Right kidney (tissue), 1 donor: ENCODE results near the gene IRAG1.
"Not testable (repeated sequence)": the region's sequence is repeated elsewhere in the genome, so short reads cannot be mapped to it uniquely, and the experiment has no call there.

Experiments
- DNase-seq: peaks from one replicate; pipeline ENCODE4 v3.0.0-alpha.2; 2016

IRAG1 gene

DNA sequence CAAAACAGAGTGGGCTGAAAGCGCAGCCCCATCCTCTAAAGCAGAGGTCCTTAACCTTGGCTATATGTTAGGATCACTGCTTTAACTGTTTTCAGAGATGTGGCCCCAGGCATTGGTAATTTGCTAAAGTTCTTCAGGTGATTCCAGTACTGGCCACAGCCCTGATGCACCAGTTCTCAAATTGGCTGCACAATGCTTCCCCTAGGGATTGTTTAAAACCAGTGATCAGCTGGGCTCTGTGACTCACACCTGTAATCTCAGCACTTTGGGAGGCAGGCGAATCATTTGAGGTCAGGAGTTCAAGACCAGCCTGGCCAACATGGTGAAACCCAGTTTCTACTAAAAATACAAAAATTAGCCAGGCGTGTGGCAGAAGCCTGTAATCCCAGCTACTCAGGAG, 8.4 kb upstream of the IRAG1 start:
- DNase-seq: no peak

DNA sequence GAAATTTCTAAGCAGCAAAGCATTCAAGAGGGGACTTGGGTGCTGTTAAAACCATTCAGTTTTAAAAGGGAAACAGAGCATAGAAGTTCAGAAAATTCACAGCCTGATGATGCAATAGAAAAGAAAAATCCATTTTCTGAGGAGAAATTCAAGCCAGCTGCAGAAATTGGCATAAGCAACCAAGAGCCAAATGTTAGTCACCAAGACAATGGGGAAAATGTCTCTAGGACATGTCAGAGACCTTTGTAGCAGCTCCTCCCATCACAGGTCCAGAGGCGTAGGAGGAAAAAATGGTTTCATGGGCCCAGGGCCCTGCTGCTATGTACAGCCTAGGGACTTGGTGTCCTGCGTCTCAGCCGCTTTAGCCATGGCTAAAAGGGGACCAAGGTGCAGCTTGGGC, 5.5 kb upstream of the IRAG1 start:
- no peak for DNase-seq

DNA sequence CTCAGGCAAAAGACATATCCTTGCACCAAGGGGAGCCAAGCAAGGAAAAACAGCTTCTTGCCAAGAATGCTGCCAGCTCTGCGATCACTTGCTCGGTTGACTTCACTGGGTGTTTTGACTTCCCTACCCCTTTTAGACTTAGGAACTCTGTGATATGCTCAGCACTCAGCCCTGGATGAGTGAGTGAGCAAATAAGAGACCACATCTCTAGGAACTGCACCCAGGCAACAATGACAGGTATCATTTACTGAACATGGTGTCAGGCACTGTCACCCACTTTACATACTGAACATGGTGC, 3.7 kb upstream of the IRAG1 start:
- DNase-seq: no peak

DNA sequence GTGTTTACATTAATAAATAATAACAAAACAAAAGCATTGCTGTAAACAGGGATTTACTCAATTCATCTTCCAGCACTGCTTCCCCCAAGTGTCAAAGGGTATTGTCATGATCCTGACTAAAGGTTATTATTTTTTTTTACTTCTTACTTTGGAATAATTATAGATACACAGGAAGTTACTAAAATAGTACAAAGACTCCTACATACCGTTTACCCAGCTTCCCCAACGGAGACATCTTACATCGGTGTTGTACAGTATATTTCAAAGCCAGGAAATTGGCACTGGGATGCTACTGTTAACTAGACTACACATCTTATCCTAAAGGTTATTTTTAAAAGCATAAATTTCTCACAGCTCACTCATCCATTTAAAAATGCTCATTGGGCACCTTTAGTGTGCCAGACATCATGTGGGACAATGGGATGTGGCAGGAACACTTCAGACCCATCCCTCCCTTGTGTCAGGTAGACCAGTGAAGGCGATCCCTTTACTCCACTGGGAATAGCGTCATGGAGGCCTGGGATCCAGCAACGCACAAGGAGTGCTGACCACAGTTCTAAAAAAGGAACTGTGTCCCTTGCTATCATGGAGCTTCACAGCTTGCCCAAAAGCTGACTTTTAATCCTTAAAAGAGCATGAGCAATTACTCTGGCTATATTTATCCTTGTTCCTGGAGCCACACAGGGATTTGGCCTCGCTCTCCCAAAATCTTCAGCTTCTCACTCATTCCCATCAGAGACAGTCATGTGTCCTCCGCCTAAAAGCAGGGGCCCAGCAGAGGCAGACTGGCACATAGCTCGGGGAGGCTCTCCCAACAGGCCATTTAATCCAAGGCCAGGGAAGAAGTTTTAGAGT, 3.1 kb upstream of the IRAG1 start:
- no peak for DNase-seq

DNA sequence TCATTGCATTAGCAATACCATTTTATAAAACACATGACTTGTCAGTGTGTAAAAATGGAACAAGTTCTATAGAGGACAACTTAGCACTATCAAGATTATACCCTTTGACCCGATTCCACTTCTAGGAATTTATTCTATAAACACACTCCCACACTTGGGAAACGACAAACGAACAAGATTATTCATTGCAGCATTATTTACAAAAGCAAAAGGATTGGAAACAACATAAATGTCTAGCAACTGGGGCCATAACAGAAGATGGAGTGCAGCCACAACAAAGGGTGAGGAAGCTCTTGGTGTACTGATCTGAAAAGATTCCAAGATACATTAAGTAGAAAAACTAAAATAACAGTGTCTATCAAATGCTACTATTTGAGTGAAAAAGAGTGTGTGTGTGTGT, 2.3 kb upstream of the IRAG1 start:
- no peak for DNase-seq

DNA sequence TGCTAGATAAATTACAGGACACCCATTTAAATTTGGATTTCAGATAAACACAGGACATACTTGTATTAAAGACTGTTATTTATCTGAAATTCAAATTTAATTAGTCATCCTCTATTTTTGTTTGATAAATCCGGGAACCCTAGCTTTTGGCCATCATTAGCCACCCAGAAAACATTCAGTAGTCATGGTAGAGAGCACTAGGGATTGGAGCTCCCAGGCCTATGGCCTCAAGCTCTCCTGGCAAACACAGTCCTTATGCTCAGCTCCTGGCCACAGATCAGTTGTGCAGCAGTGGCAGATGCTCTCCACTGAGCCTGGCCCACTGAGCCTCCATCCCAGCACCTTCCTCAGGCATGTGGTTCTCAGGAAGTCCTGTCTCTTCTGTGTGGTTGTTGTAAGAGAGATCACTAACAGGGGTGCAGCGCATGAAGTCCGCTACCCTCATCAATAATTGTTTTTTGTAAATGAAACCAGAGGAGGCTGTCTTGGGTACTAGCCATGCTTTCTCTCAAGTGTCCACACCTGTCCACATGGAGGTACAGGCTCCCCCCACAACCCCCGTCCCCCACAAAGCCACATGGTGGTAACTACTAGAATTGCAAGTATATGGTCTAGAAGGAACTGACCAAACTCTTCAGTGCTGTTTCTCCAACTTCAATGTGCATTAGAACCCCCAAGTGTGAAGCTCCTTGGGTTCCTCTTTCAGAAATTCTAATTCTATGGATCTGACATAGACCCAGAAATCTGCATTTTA, 1.1 kb upstream of the IRAG1 start:
- no peak for DNase-seq

DNA sequence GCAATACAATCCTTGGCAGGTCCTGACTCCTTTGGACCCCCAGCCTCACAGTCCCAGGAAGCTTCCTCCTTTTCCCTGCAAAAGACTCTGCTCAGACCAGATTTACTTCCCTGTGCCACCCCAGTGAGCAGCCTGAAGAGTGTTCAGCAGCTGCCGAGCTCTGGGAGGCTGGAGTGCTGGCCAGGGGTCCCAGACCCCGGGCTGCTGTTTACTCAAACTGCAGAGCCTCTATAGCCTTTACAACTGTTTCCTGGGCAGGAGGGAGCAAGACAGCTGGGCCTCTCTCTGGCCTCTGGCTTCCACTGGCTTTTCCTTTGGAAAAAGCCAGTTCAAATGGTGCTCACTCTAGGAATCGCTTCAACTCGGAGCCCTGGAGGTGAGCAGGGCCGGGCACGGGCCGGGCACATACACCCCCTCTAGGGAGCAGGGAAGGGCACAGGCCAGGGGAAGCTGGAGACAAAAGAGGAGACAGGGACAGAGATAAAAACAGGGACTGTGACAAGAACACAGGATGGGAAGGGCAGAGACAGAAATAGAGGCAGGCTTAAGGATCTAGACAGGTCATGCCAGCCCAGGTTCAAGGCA, 932 bp downstream of the IRAG1 start:
- DNase-seq: no peak

DNA sequence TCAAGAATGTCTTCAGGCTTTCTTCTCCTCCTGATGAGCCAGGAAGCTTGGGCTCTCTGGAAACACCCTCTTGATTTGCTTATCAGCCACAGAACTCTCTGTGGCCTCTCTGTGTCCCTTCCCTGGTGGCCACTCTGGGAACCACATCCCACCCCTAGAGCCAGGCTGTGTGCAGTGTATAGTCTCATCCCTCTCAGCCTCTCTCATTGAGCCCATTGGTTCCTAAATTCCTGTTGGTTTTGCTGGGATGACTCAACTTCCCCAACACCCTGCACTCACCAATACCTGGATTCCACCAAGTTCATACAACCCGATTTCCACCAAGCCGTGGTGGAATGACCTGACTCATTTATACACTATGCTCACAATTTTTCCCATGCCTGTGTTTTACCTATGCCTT, 5.2 kb downstream of the IRAG1 start:
- no peak for DNase-seq

DNA sequence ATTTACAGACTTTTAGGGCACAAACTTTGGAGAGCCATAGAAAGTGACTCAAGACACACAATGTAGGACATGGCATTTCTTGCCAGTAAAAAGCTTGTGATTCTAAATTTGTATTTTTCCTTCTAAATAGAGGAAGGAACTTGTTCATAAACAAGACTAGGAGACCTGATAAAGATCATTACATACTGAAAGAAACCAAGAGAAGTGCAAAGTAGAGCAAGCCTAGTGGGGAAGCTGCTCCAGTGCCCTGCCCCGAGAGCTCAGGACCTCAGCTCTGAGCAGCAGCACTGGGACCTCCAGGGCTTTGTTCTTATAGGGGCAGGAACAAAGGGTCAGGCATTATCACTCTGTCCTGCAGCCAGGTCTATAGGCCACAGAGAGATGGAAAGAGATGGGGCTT, 7.2 kb downstream of the IRAG1 start:
- DNase-seq: no peak

DNA sequence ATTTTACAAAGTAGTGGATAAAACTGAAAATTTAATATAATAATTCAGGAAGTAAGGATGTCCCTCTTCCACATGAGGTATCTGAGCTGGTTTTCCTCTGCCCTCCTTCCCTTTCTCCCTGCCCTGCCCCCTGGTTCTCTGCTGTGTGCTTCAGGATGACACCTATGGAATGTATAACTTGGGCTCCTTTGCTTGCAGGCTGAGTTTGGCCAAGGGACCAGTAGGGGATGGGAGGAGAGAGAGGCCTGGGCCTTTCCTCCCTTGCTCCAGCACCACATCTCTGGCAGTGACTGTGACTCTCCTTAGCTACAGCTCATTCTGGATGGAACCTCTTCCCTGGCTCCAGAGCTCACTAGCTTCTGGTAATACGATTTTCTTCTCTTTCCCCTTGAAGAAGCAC, 10.1 kb downstream of the IRAG1 start:
- no peak for DNase-seq

DNA sequence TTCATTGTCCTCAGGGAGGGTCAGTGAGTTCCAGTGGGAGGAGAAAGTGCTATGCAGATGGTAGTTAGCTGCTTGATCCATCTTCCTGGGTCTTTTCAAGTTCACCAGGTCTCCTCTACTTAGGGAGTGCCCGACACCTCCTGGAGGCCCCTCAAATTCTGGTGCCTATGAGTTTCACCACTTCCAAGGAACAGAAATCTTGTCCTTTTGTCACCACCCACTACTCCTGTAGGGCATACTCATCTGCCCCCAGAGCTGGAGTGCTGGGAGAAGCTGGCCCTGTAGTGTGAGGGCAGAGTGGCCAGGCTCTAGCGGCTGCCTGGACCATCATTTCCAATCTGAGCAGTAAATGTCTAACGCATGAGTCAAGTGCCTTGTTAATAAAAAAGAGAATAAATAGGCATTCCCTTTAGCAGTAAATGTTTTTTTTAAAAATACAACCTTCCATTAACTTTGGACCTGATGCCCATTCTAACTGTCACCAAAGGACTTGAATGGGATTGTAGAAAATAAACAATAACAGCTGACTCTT, 12.5 kb downstream of the IRAG1 start:
- DNase-seq: no peak

DNA sequence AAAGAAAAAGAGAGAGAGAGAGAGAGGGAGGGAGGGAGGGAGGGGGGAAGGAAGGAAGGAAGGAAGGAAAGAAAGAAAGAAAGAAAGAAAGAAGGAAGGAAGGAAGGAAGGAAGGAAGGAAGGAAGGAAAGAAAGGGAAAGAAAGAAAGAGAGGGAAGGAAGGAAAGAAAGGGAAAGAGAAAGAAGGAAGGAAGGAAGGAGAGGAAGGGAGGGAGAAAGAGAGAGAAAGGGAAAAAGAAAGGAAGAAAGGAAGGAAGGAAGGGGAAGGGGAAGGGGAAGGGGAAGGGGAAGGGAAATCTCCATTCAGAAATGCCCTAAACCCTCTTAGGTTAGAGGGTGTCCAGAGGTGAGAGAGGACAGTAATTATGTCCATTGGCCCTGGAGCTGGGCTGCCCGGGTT, 13.3 kb downstream of the IRAG1 start:
- not testable (repeated sequence) for DNase-seq

DNA sequence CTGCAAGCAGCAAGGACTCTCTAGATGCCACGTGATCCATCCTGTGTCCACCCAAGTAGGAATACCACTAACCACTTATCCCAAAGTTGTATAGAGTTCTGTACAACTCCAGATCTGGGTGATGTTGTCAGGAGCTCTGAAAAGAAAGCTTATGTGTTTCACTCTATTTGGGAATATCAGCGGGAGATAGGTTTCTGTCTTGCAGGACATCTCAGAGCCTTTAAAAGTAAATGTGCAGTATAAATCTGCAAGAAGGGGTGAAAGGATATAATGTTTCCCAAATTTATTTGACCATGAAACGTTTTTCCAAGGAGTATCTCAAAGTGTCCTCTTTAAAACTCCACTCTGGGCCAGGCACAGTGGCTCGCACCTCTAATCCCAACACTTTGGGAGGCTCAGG, 13.9 kb downstream of the IRAG1 start:
- DNase-seq: no peak

DNA sequence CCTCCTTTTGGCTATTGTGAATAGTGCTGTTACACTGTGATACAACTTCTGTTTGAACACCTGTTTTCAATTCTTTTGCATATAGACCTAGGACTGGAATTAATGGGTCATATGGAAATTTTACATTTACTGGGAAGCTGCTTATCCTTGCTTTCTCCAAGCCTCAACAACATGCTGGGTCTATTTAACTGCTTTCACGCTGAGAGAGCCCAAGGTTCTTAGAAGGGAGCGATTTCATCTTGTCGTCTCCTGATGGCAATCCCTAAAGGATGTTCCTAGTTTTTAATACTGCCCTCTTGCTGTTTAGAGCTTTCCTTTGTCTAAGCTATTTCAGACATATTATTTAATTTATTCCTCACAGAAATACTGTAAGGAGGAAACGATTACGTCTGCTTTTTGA, 15.5 kb downstream of the IRAG1 start:
- no peak for DNase-seq

DNA sequence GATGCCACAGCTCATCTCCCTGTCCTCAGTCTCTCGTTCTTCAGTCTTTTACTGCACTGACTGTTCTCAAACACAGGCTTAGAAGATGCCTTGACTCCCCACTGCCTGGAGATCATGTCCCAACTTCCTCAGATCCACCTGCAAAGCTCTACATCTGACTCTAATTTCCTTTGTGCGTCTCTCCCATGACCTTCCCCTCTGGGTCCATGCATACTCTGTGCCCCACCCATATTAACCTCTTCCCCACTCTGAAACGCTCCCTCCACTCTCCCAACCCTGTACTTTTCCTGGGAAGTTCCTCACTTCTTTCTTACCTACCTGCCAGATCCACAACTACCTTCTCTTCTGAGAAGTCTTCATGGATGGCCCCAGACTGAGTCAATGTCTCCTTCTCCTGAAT, 16.6 kb downstream of the IRAG1 start:
- no peak for DNase-seq

DNA sequence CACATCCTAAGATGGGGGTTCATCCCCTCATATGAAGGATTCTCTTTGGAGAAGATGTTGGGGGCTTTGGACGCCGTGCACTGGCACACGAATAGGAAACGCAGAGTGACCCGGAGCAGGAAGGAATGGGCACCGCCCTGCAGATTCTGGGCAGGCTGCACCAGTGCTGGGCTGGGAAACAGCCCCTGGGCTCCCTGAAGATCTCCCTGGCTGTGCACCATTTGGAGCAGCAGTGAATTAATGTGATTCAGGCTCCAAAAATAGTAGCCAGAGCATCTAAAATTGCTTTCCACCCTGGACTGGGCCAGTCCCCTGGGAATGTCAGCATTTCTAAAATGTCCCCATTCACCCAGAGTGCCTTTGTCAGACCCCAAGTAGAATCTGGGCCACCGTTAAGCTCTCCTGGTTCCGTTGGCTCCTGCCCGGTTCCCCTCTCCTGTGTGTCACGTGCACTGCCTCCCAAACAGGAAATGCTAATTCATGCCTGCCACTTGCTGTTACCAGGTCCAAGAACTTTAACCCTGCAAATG, 18.6 kb downstream of the IRAG1 start:
- no peak for DNase-seq

DNA sequence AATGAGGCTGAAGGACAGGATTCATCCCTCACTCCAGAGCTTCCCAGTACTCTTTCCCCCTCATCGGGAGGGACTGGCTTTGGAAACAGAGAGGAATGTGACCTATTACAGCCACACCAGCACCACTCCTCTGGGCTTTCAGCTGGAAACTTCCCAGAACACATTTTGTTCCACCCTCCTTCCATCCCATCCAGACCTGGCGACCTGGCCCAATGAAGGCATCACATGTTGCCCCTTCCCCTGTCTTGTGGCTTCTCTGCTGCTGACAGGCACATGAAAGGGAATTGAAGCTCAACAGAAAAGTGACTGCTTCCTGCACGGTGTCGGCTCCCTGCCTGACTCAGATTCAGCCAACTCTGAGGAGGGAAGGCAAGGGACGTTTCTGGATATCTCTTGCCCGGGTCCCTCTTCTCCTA, 19.1 kb downstream of the IRAG1 start:
- no peak for DNase-seq

DNA sequence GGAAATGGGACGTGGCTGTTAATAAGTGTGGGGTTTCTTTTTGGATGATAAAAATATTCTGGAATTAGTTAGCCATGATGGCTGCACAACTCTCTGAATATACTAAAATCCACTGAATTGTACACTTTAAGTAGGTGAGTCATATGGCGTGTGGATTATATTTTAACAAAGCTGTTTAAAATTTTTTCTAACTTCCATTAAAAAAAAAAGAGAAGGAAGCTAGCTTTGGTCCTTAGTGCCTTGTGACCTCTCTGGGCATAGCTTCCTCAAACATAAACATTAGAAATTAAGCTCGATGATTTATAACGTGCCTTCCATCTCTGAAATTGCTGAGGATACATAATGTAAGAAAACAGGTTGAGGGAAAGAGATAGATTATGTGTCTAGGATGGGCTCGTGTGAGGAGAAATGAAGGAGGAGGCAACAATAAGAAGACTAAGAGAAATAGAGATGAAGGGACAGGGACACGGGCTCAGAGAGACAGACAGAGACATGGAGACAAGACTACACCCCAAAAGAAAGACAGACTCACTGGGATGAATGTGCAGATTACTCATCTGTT, 20.0 kb downstream of the IRAG1 start:
- no peak for DNase-seq

DNA sequence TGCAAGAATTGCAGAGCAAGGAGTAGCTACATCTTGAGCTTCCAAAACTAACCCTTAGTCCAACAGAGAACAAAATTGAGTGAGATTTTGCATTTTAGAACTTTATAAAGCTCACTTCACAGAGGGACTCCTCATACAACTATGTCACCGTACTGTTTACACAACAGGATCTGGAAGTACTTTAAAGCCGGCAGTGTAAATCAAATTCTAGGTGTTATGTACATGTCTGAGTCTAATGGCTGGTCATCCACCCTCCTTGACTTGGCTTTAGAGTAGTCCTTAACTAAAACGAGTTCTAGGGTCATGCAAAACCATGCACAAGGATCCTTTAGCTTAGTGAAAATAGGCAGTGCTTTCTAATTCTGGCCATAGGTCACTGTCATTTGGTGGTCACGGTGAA, 23.5 kb downstream of the IRAG1 start:
- DNase-seq: no peak

DNA sequence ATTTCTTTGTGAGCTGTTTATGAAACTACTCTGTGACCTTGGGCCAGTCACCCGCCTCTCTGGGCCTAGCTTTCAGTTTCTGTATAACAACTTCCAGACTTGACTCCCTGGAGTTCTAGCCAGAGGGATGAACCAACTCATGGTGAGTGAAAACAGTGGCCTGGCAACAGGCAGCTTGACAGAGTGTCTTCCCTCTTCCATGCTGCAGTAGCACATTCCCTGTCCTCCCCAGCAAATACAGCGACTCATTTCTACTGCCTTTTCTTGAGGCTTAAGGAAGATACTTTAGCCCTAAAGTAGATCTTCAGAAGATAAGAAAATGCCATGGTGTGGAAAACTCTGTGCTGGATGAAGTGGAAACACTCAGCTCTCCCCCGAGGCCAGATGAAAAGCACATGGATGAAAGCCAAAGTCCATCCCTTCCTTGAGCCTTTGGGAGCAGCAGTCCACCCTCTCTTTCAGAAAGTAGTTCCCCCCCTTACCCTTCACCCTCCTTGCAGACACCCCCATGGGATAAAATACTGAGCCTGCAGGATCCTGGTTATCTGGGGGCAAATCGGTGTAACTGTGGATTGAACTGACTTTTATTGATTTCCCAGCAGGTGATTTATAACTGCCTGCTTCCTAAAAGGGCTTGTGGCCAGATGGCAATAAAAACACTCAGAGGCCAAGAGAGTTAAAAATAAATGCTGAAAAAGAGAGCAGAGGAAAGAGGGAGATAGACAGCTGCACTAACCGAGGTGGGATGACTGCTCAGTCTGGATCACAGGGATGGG, 24.1 kb downstream of the IRAG1 start:
- DNase-seq: peak; percentile 39

DNA sequence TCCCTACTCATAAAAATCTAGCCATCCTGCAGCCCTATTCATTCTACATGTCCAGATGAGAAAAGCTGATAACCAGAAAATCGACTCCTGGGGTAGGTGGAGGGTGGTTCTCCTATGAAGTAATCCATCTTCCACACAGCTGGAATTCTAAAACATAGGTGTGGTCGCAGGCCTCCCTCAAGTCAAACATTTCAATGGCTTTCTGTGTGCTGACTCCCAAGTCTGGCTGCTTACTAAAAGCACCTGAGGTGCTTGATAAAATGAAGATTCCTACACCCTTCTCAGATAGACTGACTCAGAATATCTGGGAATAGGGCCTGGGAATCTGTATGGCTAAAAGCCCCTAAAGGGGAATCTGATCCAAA, 26.1 kb downstream of the IRAG1 start:
- no peak for DNase-seq
